ENCODE measurements around the gene NUBPL. TPM values are rescaled to one million over a fixed set of nuclear protein-coding genes. Genes with fewer than 3 reads are reported as not detected.
"Not testable (repeated sequence)": the region's sequence is repeated elsewhere in the genome, so short reads cannot be mapped to it uniquely, and the experiment has no call there.

The NUBPL gene
- total RNA-seq, 1 donor from 2014 or later, result 11.6 TPM

DNA sequence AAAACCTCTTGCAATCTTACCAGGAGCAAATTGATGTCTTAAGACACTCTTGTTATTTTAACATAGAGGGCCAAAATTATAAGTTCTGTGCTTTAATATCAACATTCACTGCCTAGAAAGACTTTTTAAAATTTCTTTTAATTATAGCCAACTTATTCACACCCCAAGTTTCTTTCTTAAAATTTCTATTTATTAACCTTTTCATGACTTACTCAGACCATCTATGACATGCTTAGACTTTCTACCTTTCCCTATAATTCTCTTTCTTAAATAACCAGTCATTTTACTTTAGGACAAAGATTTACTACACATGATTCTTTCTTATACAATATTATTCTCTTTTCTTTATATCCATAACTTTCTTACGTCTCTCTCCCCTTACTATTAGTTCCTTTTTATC, 220.4 kb downstream of the NUBPL start:
- H3K27me3 Mint-ChIP-seq (ENCODE audit: unreplicated experiment), result no peaks in the 10 kb centered on the region
- no peak overlapping the region for H3K4me3 Mint-ChIP-seq (ENCODE audit: unreplicated experiment)
- H3K36me3 Mint-ChIP-seq (ENCODE audit: unreplicated experiment), result peaks cover 8% of the 10 kb centered on the region
- no peaks in the 10 kb centered on the region for H3K4me1 Mint-ChIP-seq (ENCODE audit: unreplicated experiment)
- H3K27ac Mint-ChIP-seq (ENCODE audit: unreplicated experiment), result no peak overlapping the region
- H3K9me3 Mint-ChIP-seq (ENCODE audit: unreplicated experiment), result peaks cover 15% of the 10 kb centered on the region
- TF ChIP-seq, protein P1, sequence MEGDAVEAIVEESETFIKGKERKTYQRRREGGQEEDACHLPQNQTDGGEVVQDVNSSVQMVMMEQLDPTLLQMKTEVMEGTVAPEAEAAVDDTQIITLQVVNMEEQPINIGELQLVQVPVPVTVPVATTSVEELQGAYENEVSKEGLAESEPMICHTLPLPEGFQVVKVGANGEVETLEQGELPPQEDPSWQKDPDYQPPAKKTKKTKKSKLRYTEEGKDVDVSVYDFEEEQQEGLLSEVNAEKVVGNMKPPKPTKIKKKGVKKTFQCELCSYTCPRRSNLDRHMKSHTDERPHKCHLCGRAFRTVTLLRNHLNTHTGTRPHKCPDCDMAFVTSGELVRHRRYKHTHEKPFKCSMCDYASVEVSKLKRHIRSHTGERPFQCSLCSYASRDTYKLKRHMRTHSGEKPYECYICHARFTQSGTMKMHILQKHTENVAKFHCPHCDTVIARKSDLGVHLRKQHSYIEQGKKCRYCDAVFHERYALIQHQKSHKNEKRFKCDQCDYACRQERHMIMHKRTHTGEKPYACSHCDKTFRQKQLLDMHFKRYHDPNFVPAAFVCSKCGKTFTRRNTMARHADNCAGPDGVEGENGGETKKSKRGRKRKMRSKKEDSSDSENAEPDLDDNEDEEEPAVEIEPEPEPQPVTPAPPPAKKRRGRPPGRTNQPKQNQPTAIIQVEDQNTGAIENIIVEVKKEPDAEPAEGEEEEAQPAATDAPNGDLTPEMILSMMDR (IDR thresholded peaks at IDR 0.05), result no peak
- DNase-seq (ENCODE audit: extremely low spot score, unreplicated experiment), result no peak

DNA sequence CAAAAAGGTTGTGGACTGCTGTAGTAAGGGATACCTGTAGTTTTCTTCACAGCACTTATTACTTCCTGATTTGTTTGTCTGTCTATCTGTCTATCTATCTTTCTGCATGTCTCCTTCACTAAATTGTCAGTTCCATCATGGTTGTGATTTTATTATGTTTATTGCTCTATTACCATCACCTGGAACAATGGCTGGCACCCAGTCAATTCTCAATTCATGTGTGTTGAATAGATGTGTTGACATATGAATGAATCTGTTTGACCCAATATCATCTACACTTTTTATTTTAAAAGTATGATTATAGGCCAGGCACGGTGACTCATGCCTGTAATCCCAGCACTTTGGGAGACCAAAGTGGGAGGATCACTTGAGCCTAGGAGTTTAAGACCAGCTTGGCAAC, 224.4 kb downstream of the NUBPL start:
- no peak overlapping the region for H3K27ac Mint-ChIP-seq (ENCODE audit: unreplicated experiment)
- no peaks in the 10 kb centered on the region for H3K4me1 Mint-ChIP-seq (ENCODE audit: unreplicated experiment)
- H3K9me3 Mint-ChIP-seq (ENCODE audit: unreplicated experiment), result peaks cover 15% of the 10 kb centered on the region
- no peak for DNase-seq (ENCODE audit: extremely low spot score, unreplicated experiment)
- H3K4me3 Mint-ChIP-seq (ENCODE audit: unreplicated experiment), result no peak overlapping the region
- no peaks in the 10 kb centered on the region for H3K27me3 Mint-ChIP-seq (ENCODE audit: unreplicated experiment)
- H3K36me3 Mint-ChIP-seq (ENCODE audit: unreplicated experiment), result peaks cover 7% of the 10 kb centered on the region
- TF ChIP-seq, protein P1 (IDR thresholded peaks at IDR 0.05), result no peak

DNA sequence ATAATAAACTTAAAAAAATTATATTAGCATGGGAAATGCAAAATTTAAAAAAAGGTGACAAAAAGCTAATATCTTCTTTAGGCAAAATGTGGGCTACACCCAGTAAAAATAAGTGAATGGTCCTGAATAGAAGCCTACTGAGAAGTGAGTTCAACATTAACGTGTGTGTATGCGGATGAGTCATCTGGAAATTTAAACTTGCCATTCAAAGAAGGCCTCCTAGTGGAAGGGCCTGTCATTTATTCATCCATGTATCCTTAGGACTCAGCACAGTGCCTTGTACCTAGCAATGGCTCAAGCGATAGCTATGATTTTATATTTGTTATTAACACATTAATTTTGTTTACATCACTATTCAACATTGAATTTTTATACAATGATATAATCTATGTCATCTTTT, 226.2 kb downstream of the NUBPL start:
- H3K9me3 Mint-ChIP-seq (ENCODE audit: unreplicated experiment), result peaks cover 5% of the 10 kb centered on the region
- H3K4me3 Mint-ChIP-seq (ENCODE audit: unreplicated experiment), result no peak overlapping the region
- peaks cover 2% of the 10 kb centered on the region for H3K36me3 Mint-ChIP-seq (ENCODE audit: unreplicated experiment)
- TF ChIP-seq, protein P1 (IDR thresholded peaks at IDR 0.05), result no peak
- no peaks in the 10 kb centered on the region for H3K4me1 Mint-ChIP-seq (ENCODE audit: unreplicated experiment)
- no peak for DNase-seq (ENCODE audit: extremely low spot score, unreplicated experiment)
- H3K27me3 Mint-ChIP-seq (ENCODE audit: unreplicated experiment), result no peaks in the 10 kb centered on the region
- H3K27ac Mint-ChIP-seq (ENCODE audit: unreplicated experiment), result no peak overlapping the region

DNA sequence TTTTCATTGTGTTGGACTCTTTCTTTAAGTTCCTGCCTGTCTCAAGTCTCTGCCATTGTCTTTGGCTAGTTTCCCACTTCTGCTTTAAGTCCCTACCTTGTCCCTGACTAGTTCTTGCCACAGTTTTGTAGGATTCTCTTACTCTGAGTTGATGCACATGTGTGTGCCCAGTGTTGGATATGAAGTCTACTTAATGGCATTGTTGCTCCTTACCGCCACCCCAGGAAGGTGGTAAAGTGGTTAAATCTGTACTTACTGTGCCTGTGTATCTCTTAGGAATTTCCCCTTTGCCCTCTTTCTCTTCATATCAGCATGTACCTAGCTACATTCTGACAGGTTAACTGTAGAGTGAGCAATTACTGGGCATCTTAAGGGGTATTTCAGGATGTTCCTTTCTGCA, 227.1 kb downstream of the NUBPL start:
- Mint-ChIP-seq H3K27ac (ENCODE audit: unreplicated experiment) (no peak overlapping the region), H3K36me3 (ENCODE audit: unreplicated experiment) (peaks cover 2% of the 10 kb centered on the region), H3K9me3 (ENCODE audit: unreplicated experiment) (peaks cover 5% of the 10 kb centered on the region), H3K4me1 (ENCODE audit: unreplicated experiment) (no peaks in the 10 kb centered on the region), H3K27me3 (ENCODE audit: unreplicated experiment) (no peaks in the 10 kb centered on the region), H3K4me3 (ENCODE audit: unreplicated experiment) (no peak overlapping the region)
- no peak for DNase-seq (ENCODE audit: extremely low spot score, unreplicated experiment)
- TF ChIP-seq, protein P1 (IDR thresholded peaks at IDR 0.05), result no peak

DNA sequence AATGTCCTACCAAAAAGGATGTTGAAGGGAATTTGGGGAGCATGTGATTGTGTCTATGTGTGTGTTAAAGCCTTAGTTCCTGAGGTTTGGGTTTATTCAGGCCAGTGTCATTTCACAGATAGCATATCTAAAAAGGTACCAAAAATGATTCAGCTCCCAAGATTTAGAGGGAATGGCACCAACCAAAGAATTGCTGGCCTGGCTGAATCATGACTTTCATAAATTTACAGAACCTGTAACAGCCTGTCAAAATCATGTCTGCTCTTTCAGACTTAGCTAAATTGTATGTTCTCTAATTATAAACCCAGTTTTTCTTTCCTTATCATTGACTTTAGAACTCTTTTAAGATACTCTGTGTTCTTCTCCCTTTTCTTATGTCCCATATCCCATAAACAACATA, 231.5 kb downstream of the NUBPL start:
- Mint-ChIP-seq H3K9me3 (ENCODE audit: unreplicated experiment) (no peaks in the 10 kb centered on the region), H3K4me1 (ENCODE audit: unreplicated experiment) (no peaks in the 10 kb centered on the region), H3K4me3 (ENCODE audit: unreplicated experiment) (no peak overlapping the region), H3K27ac (ENCODE audit: unreplicated experiment) (no peak overlapping the region), H3K36me3 (ENCODE audit: unreplicated experiment) (peaks cover 2% of the 10 kb centered on the region), H3K27me3 (ENCODE audit: unreplicated experiment) (no peaks in the 10 kb centered on the region)
- TF ChIP-seq, protein P1 (IDR thresholded peaks at IDR 0.05), result no peak
- no peak for DNase-seq (ENCODE audit: extremely low spot score, unreplicated experiment)

DNA sequence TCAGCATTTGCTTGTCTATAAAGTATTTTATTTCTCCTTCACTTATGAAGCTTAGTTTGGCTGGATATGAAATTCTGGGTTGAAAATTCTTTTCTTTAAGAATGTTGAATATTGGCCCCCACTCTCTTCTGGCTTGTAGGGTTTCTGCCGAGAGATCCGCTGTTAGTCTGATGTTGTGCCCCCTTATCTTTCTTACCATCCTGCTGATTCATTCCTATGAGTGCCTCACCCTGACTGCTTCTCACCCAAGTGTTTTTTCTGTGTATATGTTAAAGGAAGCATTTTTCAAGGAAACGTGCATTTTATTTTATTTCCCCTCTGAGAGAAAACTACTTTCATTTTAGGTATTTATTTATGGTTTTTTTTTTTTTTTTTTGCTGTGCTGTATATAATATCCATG, 236.7 kb downstream of the NUBPL start:
- not testable (repeated sequence) for H3K4me1 Mint-ChIP-seq (ENCODE audit: unreplicated experiment); H3K9me3 Mint-ChIP-seq (ENCODE audit: unreplicated experiment); H3K27ac Mint-ChIP-seq (ENCODE audit: unreplicated experiment); H3K36me3 Mint-ChIP-seq (ENCODE audit: unreplicated experiment); H3K4me3 Mint-ChIP-seq (ENCODE audit: unreplicated experiment); H3K27me3 Mint-ChIP-seq (ENCODE audit: unreplicated experiment); DNase-seq (ENCODE audit: extremely low spot score, unreplicated experiment)

All from osteocyte (in vitro differentiated cells).